Measurements from ENCODE around the gene KRTAP26-1. TPM values are rescaled to one million over a fixed set of nuclear protein-coding genes. Genes with fewer than 3 reads are reported as not detected.

Gene KRTAP26-1
- total RNA-seq, 2 donors from 2014 or later, result not detected

GRCh38 chr21:30348506-30348905 is 28.4 kb upstream of the KRTAP26-1 start, which contains the start of gene KRTAP23-1:
Gene KRTAP23-1 (minus strand): TSS chr21:30348606. CDS start chr21:30348606, 0 bp downstream.
- no peaks in the 10 kb centered on the region for H3K9me3 ChIP-seq
- H3K36me3 ChIP-seq (replicated peaks in 1 of 2; ENCODE audit: insufficient read depth in 1 of 2, low read depth in 2 of 2), result no peaks in the 10 kb centered on the region
- intact Hi-C loops (cut with DNase I), result no loop called here
- DNase-seq (no peak), ATAC-seq (no peak)
- 68 to 75% methylated on average over 4 of the region's 4 CpGs for WGBS, 2 donors
- no peaks in the 10 kb centered on the region for H3K4me1 ChIP-seq
- no peaks in the 10 kb centered on the region for H3K27me3 ChIP-seq
- no peak within 1 kb of the TSS for H3K27ac ChIP-seq
- TF ChIP-seq, protein P1, sequence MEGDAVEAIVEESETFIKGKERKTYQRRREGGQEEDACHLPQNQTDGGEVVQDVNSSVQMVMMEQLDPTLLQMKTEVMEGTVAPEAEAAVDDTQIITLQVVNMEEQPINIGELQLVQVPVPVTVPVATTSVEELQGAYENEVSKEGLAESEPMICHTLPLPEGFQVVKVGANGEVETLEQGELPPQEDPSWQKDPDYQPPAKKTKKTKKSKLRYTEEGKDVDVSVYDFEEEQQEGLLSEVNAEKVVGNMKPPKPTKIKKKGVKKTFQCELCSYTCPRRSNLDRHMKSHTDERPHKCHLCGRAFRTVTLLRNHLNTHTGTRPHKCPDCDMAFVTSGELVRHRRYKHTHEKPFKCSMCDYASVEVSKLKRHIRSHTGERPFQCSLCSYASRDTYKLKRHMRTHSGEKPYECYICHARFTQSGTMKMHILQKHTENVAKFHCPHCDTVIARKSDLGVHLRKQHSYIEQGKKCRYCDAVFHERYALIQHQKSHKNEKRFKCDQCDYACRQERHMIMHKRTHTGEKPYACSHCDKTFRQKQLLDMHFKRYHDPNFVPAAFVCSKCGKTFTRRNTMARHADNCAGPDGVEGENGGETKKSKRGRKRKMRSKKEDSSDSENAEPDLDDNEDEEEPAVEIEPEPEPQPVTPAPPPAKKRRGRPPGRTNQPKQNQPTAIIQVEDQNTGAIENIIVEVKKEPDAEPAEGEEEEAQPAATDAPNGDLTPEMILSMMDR (IDR thresholded peaks at IDR 0.05), result no peak
- no peak for TF ChIP-seq POLR2A (IDR thresholded peaks at IDR 0.05)
- H3K4me3 ChIP-seq, result no peak within 1 kb of the TSS

DNA sequence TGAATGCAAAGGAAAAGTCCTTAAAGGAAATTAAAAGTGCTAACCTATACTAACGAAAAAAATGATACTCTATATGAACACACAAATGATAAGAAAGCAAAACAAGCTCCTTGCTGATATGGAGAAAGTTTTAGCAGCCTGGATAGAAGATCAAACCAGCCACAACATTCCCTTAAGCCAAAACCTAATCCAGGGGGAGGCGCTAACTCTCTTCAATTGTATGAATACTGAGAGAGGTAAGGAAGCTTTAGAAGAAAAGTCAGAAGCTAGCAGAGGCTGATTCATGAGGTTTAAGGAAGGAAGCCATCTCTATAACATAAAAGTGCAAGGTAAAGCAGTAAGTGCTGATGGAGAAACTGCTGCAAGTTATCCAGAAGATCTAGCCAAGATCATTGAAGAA is 24.9 kb upstream of the KRTAP26-1 start:
- no peaks in the 10 kb centered on the region for H3K27me3 ChIP-seq
- H3K36me3 ChIP-seq (replicated peaks in 1 of 2; ENCODE audit: insufficient read depth in 1 of 2, low read depth in 2 of 2), result no peaks in the 10 kb centered on the region
- ATAC-seq (no peak), DNase-seq (no peak)
- no peaks in the 10 kb centered on the region for H3K9me3 ChIP-seq
- H3K27ac ChIP-seq, result no peak overlapping the region
- TF ChIP-seq, protein P1 (IDR thresholded peaks at IDR 0.05), result no peak
- no peak for TF ChIP-seq POLR2A (IDR thresholded peaks at IDR 0.05)
- no peak overlapping the region for H3K4me3 ChIP-seq
- 56 to 66% methylated on average over 2 of the region's 2 CpGs for WGBS, 2 donors
- intact Hi-C loops (cut with DNase I), result no loop called here
- H3K4me1 ChIP-seq, result no peaks in the 10 kb centered on the region

GRCh38 chr21:30340714-30341573 is 20.8 kb upstream of the KRTAP26-1 start:
- peak; percentile 43 to 70 (median 57) for DNase-seq
- H3K4me3 ChIP-seq, result no peak overlapping the region
- H3K36me3 ChIP-seq (replicated peaks in 1 of 2; ENCODE audit: insufficient read depth in 1 of 2, low read depth in 2 of 2), result no peaks in the 10 kb centered on the region
- TF ChIP-seq, protein P1 (IDR thresholded peaks at IDR 0.05), result peak; percentile 67 to 88 (median 81)
- no peak for TF ChIP-seq POLR2A (IDR thresholded peaks at IDR 0.05)
- no peaks in the 10 kb centered on the region for H3K4me1 ChIP-seq
- WGBS, 2 donors, result 71 to 78% methylated on average over 2 of the region's 2 CpGs
- H3K9me3 ChIP-seq, result no peaks in the 10 kb centered on the region
- peak; percentile 35 for ATAC-seq
- intact Hi-C loops (cut with DNase I), result loop anchor here (5.0 kb wide), 1 partner anchor 746 kb away; no protein-coding TSS in a partner anchor
- no peaks in the 10 kb centered on the region for H3K27me3 ChIP-seq
- H3K27ac ChIP-seq, result no peak overlapping the region

GRCh38 chr21:30338717-30339116 is 18.6 kb upstream of the KRTAP26-1 start:
- ATAC-seq (no peak), DNase-seq (no peak)
- H3K36me3 ChIP-seq (replicated peaks in 1 of 2; ENCODE audit: insufficient read depth in 1 of 2, low read depth in 2 of 2), result no peaks in the 10 kb centered on the region
- H3K27me3 ChIP-seq, result no peaks in the 10 kb centered on the region
- H3K4me3 ChIP-seq, result no peak overlapping the region
- no peaks in the 10 kb centered on the region for H3K9me3 ChIP-seq
- WGBS, 2 donors, result 86 to 96% methylated on average over 4 of the region's 4 CpGs
- no peaks in the 10 kb centered on the region for H3K4me1 ChIP-seq
- no peak for TF ChIP-seq POLR2A (IDR thresholded peaks at IDR 0.05)
- TF ChIP-seq, protein P1 (IDR thresholded peaks at IDR 0.05), result no peak
- no peak overlapping the region for H3K27ac ChIP-seq
- intact Hi-C loops (cut with DNase I), result no loop called here
